ENCODE data around the gene SLC2A8.

DNA sequence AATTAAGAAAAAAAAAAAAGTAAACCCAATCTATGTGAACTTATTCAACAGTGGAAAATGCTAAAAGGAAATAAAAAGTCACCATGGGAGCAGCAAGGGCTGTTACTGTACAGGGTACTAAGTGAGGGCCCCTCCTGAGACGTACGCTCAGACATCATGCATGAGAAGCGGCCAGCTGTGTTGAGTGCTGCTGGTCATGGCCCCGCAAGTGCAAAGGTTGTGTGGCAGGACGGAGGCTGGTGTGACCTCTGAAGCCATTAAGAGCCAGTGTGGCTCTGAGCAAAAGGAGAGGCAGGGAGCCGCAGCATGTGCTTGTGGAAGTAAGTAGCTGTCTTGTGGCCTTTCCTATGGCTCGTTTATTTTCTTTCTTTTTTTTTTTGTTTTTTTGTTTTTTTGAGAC, 24.1 kb downstream of the SLC2A8 start:
- no peak for TF ChIP-seq EZH2phosphoT487 (IDR thresholded peaks at IDR 0.05; ENCODE audit: insufficient read depth, low read depth)
- no peak for TF ChIP-seq EZH2 (IDR thresholded peaks at IDR 0.05; ENCODE audit: insufficient read depth, poor library complexity, severe bottlenecking)

All from GM23248 (cell line).